GM12878 (cell line): ENCODE results near the gene SNHG17. TPM values are rescaled to one million over a fixed set of nuclear protein-coding genes. Genes with fewer than 3 reads are reported as not detected.

ENCODE experiments used
- ATAC-seq: fragments of 200-7000 bp; cut with Tn5 transposase; 3 replicates; pipeline ENCODE4 v1.9.1; 2020; ENCODE audit warnings: mild to moderate bottlenecking, moderate library complexity
- BruUV-seq: library from RNA; stranded (reverse); fragments of 400-500 nt; replicated peaks from 2 replicates; lab custom pipeline; 2021; lab: Mats Ljungman, UMichigan
- CTCF ChIA-PET: fragments of 300-600 bp; sonication (Branson Sonifier 250); formaldehyde crosslinking; extraction: SDS; loops from one replicate; lab custom pipeline; 2021; ENCODE audit warnings: inconsistent platforms; lab: Yijun Ruan, JAX
- POLR2A ChIA-PET: fragments of 350-600 bp; formaldehyde crosslinking; extraction: SDS; loops from one replicate; lab custom pipeline; 2021; ENCODE audit warnings: inconsistent platforms; lab: Charles Lee
- RAD21 ChIA-PET: fragments of 300-600 bp; sonication (Branson Sonifier 250); formaldehyde crosslinking; loops from one replicate; lab custom pipeline; 2023; ENCODE audit warnings: antibody characterized with exemption; ENCODE audit not compliant: unreplicated experiment; lab: Charles Lee
- SMC1A ChIA-PET: fragments of 300-600 bp; sonication (Branson Sonifier 250); formaldehyde crosslinking; loops from one replicate; lab custom pipeline; 2023; ENCODE audit not compliant: unreplicated experiment, uncharacterized antibody; lab: Charles Lee
- DNase-seq: peaks from one replicate; pipeline ENCODE4 v3.0.0-alpha.2; 2011; ENCODE audit warnings: low read depth, low spot score
- FAIRE-seq: peaks from 3 replicates; lab custom pipeline; 2011; peaks lifted over from hg19 to GRCh38; lab: Jason Lieb, UNC
- H2AFZ ChIP-seq: 2 replicates; pipeline ENCODE4 v1.6.0; 2011; ENCODE audit warnings: low read depth, low read length, control low read depth; ENCODE audit not compliant: control insufficient read depth
- H3K27ac ChIP-seq: 2 replicates; pipeline ENCODE4 v1.5.1; 2011; ENCODE audit warnings: control low read depth; ENCODE audit not compliant: control insufficient read depth, insufficient read depth
- H3K27me3 ChIP-seq, 2 experiments: replicated peaks in 1 of 2; 2 replicates each; pipeline versions ENCODE4 v1.6.0 to v1.6.1; 2011; ENCODE audit warnings: low read length in 1 of 2; ENCODE audit not compliant: control insufficient read depth in 2 of 2, insufficient read depth in 2 of 2
- H3K36me3 ChIP-seq, 2 experiments: 2 replicates each; pipeline ENCODE4 v1.5.1; 2011; ENCODE audit warnings: low read length in 1 of 2; ENCODE audit not compliant: control insufficient read depth in 2 of 2, insufficient read depth in 2 of 2
- H3K4me1 ChIP-seq: 2 replicates; pipeline ENCODE4 v1.6.1; 2011; ENCODE audit warnings: mild to moderate bottlenecking, low read length, moderate library complexity, mixed read lengths; ENCODE audit not compliant: control insufficient read depth, insufficient read depth
- H3K4me2 ChIP-seq: 2 replicates; pipeline ENCODE4 v1.6.0; 2011; ENCODE audit warnings: control low read depth; ENCODE audit not compliant: control insufficient read depth, insufficient read depth
- H3K4me3 ChIP-seq: fragments of 200-600 bp; sonication (generic); 2 replicates; pipeline ENCODE4 v1.5.1; 2016
- H3K79me2 ChIP-seq: 2 replicates; pipeline ENCODE4 v1.6.0; 2011; ENCODE audit warnings: low read length; ENCODE audit not compliant: control insufficient read depth, insufficient read depth
- H3K9ac ChIP-seq: 2 replicates; pipeline ENCODE4 v1.8.0; 2011; ENCODE audit warnings: low read length, control low read depth, mixed read lengths; ENCODE audit not compliant: control insufficient read depth, insufficient read depth
- H3K9me3 ChIP-seq: replicated peaks from 3 replicates; pipeline ENCODE4 v1.5.1; 2011; ENCODE audit warnings: mild to moderate bottlenecking, low read length; ENCODE audit not compliant: control insufficient read depth, insufficient read depth
- H4K20me1 ChIP-seq: 2 replicates; pipeline ENCODE4 v1.6.0; 2011; ENCODE audit not compliant: control insufficient read depth, insufficient read depth
- CHD1 ChIP-seq: IDR thresholded peaks from 2 replicates; pipeline ENCODE4 v1.6.1; 2012; ENCODE audit warnings: low read depth, low read length, improper control_type of control experiment
- CREB1 ChIP-seq: IDR thresholded peaks from 2 replicates; pipeline ENCODE4 v1.6.1; 2012; ENCODE audit warnings: low read depth, mild to moderate bottlenecking, inconsistent platforms
- DPF2 ChIP-seq: fragments of 450-650 bp; IDR thresholded peaks from 2 replicates; pipeline ENCODE4 v1.6.1; 2017; ENCODE audit warnings: mild to moderate bottlenecking
- IRF4 ChIP-seq: IDR thresholded peaks from 2 replicates; pipeline ENCODE4 v1.6.1; 2011; ENCODE audit warnings: low read depth, low read length
- KDM1A ChIP-seq: fragments of 200-600 bp; sonication (generic); IDR thresholded peaks from 2 replicates; pipeline ENCODE4 v1.6.1; 2016; ENCODE audit warnings: borderline replicate concordance
- RUNX3 ChIP-seq: IDR thresholded peaks from 2 replicates; pipeline ENCODE4 v1.6.1; 2012; ENCODE audit warnings: low read length, inconsistent platforms
- SMAD1 ChIP-seq: fragments of 450-650 bp; IDR thresholded peaks from 2 replicates; pipeline ENCODE4 v1.6.1; 2018; ENCODE audit warnings: mild to moderate bottlenecking, low read depth; ENCODE audit not compliant: partially characterized antibody
- TBL1XR1 ChIP-seq: IDR thresholded peaks from 2 replicates; pipeline ENCODE4 v1.6.1; 2012; ENCODE audit warnings: low read depth, low read length, improper control_type of control experiment
- TCF3 ChIP-seq: IDR thresholded peaks from 2 replicates; pipeline ENCODE4 v1.6.1; 2012; ENCODE audit warnings: low read depth, mild to moderate bottlenecking, low read length, borderline replicate concordance; ENCODE audit not compliant: insufficient read depth
- ZNF207 ChIP-seq: fragments of 450-650 bp; IDR thresholded peaks from 2 replicates; pipeline ENCODE4 v1.6.1; 2014; ENCODE audit warnings: antibody characterized with exemption, mild to moderate bottlenecking, borderline replicate concordance
- WGBS: methylation state at CpG from one replicate; pipeline ENCODE4 v1.1.6; 2016; ENCODE audit warnings: low lambda C conversion rate; ENCODE audit not compliant: insufficient replicate concordance, insufficient coverage; ENCODE audit errors: missing lambda C conversion rate; 5-methylcytosine and 5-hydroxymethylcytosine counted together
- in situ Hi-C: fragments of 300-500 bp; cut with MboI; formaldehyde crosslinking; loops from 9 replicates; pipeline ENCODE4 v1.14.3; 2018; ENCODE audit warnings: mixed read lengths
- intact Hi-C: fragments of 100-400 bp; cut with micrococcal nuclease; formaldehyde crosslinking; loops from one replicate; pipeline ENCODE4 v1.14.2; 2022; ENCODE audit not compliant: unreplicated experiment
- polyA plus RNA-seq, 11 experiments: library from polyadenylated mRNA; depleted of rRNA in 4 of 11; unstranded in 6 of 11; stranded (reverse) in 5 of 11; fragments of >200 nt; fragmentation: Nextera tagmentation in 4 of 11; fragmentation: Illumina TruSeq in 1 of 11; extraction: Ambion mirVana in 4 of 11; extraction: Trizol in 1 of 11; gene quantifications; 1 replicate in 1 of 11; 2 replicates in 10 of 11; pipeline versions ENCODE4 v1.2.1 to v1.2.3, GENCODE V29; 2011 to 2016; ENCODE audit warnings: inconsistent platforms in 2 of 11, missing spikeins in 2 of 11, low read depth in 1 of 11
- total RNA-seq, 4 experiments: library from RNA; depleted of rRNA in 3 of 4; stranded (reverse); fragments of >200 nt in 3 of 4; fragmentation: Illumina TruSeq in 1 of 4; extraction: Trizol in 1 of 4; gene quantifications; 2 replicates each; pipeline versions ENCODE4 v1.2.1 to v1.2.3, GENCODE V29; 2013 to 2021
- TF ChIP-seq, protein P1 (sequence below): IDR thresholded peaks from 2 replicates; pipeline ENCODE4 v1.6.1; 2012; ENCODE audit warnings: improper control_type of control experiment, low read depth, low read length; ENCODE audit not compliant: insufficient replicate concordance
- TF ChIP-seq, protein P2 (sequence below): fragments of 450-650 bp; IDR thresholded peaks from 2 replicates; pipeline ENCODE4 v1.6.1; 2017; ENCODE audit warnings: low read depth, mild to moderate bottlenecking, moderate library complexity

Gene SNHG17
- total and polyA plus RNA-seq, 10 of the 15 experiments (the other 5 are each of a cell fraction or from before 2014, with no cell fraction given), result 20.8 to 63.0 (median 33.9) TPM

DNA sequence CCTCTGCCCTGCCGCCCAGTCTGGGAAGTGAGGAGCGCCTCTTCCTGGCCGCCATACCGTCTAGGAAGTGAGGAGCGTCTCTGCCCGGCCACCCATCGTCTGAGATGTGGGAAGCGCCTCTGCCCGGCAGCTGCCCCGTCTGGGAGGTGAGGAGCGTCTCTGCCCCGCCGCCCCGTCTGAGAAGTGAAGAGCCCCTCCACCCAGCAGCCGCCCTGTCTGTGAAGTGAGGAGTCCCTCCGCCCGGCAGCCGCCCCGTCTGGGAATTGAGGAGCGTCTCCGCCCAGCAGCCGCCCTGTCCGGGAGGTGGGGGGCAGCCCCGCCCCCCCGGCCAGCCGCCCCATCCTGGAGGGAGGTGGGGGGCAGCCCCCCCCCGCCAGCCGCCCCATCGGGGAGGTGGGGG lies 27.8 kb downstream of the SNHG17 start:
- no peak for TF ChIP-seq TCF3
- no peak for TF ChIP-seq IRF4
- TF ChIP-seq ZNF207, result no peak
- no peak for TF ChIP-seq DPF2
- no peak for TF ChIP-seq KDM1A
- ChIA-PET CTCF (interaction anchor here (1.6 to 2.4 kb wide), 2 partner anchors 68 to 186 kb away, joined by 3 to 10 read pairs; no protein-coding TSS in a partner anchor), SMC1A (no interaction called here)

GRCh38 chr20:38406476-38406875 lies 28.7 kb downstream of the SNHG17 start:
- peaks cover 0 to 2% of the 10 kb centered on the region in 2 experiments; a peak in 2 of 4 replicates for H3K36me3 ChIP-seq
- H3K4me2 ChIP-seq, result no peak overlapping the region
- no peak for DNase-seq
- no TSS peak for BruUV-seq
- SMC1A ChIA-PET, result no interaction called here
- RAD21 ChIA-PET, result no interaction called here
- H2AFZ ChIP-seq, result no peak overlapping the region
- FAIRE-seq, result no peak
- no peak overlapping the region for H3K9ac ChIP-seq
- no peaks in the 10 kb centered on the region for H3K9me3 ChIP-seq
- H3K4me1 ChIP-seq, result no peaks in the 10 kb centered on the region
- WGBS, result 82% methylated on average over 5 of the region's 5 CpGs
- H3K27me3 ChIP-seq, result no peaks in the 10 kb centered on the region
- H3K4me3 ChIP-seq, result no peak overlapping the region
- intact Hi-C loops (loop anchor here (5.0 kb wide), 1 partner anchor 174 kb away; no protein-coding TSS in a partner anchor), in situ Hi-C loops (no loop called here)
- no peaks in the 10 kb centered on the region for H3K79me2 ChIP-seq
- H4K20me1 ChIP-seq, result no peaks in the 10 kb centered on the region
- CTCF ChIA-PET, result no interaction called here
- ATAC-seq, result no peak
- POLR2A ChIA-PET, result interaction anchor here (0.7 kb wide), 1 partner anchor 86 kb away, joined by 3 read pairs; no protein-coding TSS in a partner anchor
- no peak overlapping the region for H3K27ac ChIP-seq
- TF ChIP-seq, protein P1, sequence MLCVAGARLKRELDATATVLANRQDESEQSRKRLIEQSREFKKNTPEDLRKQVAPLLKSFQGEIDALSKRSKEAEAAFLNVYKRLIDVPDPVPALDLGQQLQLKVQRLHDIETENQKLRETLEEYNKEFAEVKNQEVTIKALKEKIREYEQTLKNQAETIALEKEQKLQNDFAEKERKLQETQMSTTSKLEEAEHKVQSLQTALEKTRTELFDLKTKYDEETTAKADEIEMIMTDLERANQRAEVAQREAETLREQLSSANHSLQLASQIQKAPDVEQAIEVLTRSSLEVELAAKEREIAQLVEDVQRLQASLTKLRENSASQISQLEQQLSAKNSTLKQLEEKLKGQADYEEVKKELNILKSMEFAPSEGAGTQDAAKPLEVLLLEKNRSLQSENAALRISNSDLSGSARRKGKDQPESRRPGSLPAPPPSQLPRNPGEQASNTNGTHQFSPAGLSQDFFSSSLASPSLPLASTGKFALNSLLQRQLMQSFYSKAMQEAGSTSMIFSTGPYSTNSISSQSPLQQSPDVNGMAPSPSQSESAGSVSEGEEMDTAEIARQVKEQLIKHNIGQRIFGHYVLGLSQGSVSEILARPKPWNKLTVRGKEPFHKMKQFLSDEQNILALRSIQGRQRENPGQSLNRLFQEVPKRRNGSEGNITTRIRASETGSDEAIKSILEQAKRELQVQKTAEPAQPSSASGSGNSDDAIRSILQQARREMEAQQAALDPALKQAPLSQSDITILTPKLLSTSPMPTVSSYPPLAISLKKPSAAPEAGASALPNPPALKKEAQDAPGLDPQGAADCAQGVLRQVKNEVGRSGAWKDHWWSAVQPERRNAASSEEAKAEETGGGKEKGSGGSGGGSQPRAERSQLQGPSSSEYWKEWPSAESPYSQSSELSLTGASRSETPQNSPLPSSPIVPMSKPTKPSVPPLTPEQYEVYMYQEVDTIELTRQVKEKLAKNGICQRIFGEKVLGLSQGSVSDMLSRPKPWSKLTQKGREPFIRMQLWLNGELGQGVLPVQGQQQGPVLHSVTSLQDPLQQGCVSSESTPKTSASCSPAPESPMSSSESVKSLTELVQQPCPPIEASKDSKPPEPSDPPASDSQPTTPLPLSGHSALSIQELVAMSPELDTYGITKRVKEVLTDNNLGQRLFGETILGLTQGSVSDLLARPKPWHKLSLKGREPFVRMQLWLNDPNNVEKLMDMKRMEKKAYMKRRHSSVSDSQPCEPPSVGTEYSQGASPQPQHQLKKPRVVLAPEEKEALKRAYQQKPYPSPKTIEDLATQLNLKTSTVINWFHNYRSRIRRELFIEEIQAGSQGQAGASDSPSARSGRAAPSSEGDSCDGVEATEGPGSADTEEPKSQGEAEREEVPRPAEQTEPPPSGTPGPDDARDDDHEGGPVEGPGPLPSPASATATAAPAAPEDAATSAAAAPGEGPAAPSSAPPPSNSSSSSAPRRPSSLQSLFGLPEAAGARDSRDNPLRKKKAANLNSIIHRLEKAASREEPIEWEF, result no peak
- TF ChIP-seq TBL1XR1, result no peak
- TF ChIP-seq SMAD1, result no peak
- TF ChIP-seq CHD1, result no peak
- no peak for TF ChIP-seq RUNX3
- TF ChIP-seq, protein P2, sequence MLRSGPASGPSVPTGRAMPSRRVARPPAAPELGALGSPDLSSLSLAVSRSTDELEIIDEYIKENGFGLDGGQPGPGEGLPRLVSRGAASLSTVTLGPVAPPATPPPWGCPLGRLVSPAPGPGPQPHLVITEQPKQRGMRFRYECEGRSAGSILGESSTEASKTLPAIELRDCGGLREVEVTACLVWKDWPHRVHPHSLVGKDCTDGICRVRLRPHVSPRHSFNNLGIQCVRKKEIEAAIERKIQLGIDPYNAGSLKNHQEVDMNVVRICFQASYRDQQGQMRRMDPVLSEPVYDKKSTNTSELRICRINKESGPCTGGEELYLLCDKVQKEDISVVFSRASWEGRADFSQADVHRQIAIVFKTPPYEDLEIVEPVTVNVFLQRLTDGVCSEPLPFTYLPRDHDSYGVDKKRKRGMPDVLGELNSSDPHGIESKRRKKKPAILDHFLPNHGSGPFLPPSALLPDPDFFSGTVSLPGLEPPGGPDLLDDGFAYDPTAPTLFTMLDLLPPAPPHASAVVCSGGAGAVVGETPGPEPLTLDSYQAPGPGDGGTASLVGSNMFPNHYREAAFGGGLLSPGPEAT, result no peak
- TF ChIP-seq CREB1, result no peak

More for the DNA sequence above, 27.8 kb downstream of the SNHG17 start:
- intact Hi-C loops, result loop anchor here (5.0 kb wide), 1 partner anchor 175 kb away; no protein-coding TSS in a partner anchor
- RAD21 ChIA-PET, result no interaction called here
- Histone ChIP-seq H3K4me3 (no peak overlapping the region), H4K20me1 (no peaks in the 10 kb centered on the region), H2AFZ (no peak overlapping the region), H3K27ac (no peak overlapping the region), H3K79me2 (no peaks in the 10 kb centered on the region), H3K4me1 (no peaks in the 10 kb centered on the region), H3K27me3 (no peaks in the 10 kb centered on the region), H3K9ac (no peak overlapping the region), H3K4me2 (no peak overlapping the region), H3K36me3 (peaks cover 0 to 2% of the 10 kb centered on the region in 2 experiments; a peak in 2 of 4 replicates), H3K9me3 (no peaks in the 10 kb centered on the region)
- BruUV-seq, result no TSS peak
- in situ Hi-C loops, result no loop called here
- WGBS, result 96% methylated on average over 16 of the region's 29 CpGs
- ATAC-seq, result no peak
- DNase-seq, result no peak
- FAIRE-seq, result no peak
- POLR2A ChIA-PET, result no interaction called here
